Dermis blood vessel endothelial cell (primary cell): Measurements from ENCODE around the gene RNU1-3. TPM values are rescaled to one million over a fixed set of nuclear protein-coding genes. Genes with fewer than 3 reads are reported as not detected.

Source experiments
- DNase-seq: peaks from one replicate; pipeline ENCODE4 v3.0.0; 2010
- total RNA-seq: library from RNA; depleted of rRNA; stranded (reverse); fragments of >200 nt; gene quantifications from 2 replicates; pipeline ENCODE4 v1.2.3, GENCODE V29; 2014

Gene RNU1-3
- total RNA-seq, 1 donor from 2014 or later = under 0.01 TPM

DNA sequence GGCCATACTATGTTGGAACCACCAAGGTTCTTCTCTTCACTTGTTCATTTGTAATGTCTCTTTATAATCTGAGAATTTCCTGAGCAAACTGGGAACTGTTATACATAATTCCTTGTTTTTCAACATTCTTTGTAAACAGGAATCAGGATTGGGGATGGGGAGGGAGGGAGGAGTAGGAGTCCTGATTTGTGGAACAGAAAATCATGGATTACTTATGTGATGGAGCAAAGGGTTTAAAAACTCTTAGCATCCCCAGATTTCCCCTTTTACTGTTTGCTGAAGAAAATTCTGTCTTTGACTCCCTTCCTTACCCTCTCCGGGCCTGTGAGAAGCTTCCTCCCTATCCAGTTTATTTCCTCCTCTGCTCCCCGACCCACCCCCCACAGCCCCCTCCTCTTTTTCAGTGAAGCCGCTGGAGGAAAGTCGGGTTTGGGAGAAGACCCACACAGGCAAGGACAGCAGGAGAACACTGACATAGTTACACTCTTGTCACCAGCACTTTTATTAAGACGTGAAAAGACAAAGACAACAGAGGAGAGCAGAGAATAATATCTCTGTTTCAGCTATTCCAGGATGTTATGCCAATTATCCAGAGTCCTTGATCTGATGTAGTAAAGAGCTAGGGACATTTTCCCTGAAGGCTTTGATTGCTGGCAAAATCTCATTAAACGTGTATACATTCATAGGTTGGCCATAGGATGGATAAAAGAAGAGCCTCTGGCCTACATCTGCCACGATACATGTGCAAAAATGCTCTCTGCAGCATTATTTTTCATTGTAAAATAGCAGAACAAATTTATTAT is 48.8 kb downstream of the RNU1-3 start:
- no peak for DNase-seq

DNA sequence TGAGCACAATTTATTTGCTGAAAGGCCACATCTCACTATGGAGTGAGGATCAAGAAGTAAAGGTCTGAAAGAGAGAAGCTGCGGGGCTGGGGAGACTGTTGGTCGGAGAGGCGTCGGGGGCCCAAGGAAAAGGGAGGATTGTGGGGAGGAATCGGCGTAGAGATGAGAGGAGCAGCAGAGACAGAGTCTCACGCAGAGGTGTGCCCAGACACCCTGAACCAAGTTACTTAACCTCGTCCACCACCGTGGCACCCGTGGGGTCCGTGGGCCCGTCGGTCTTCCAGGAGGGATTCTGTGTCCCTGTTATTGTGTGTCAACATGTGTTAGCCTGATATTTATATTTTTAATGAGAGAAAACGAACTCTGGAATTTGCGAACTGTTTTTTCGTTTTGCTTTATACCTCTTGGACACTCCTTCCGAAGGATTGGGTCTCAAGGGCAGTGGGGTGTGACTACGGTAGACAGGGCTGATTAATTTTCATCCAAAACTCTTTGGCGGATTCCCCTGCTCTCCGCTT is 49.6 kb downstream of the RNU1-3 start:
- DNase-seq = no peak

Other genes with a start within 250 kb of the RNU1-3 start
- under 0.01 TPM in 1 of 2 replicates, not detected in the other for gene SPATA21, start 229.5 kb downstream of the RNU1-3 start, total RNA-seq
- gene NECAP2, start 226.2 kb downstream of the RNU1-3 start, total RNA-seq = 195 and 263 TPM in 2 replicates
- under 0.01 TPM in 2 replicates for gene RNU1-1, start 152.7 kb downstream of the RNU1-3 start, total RNA-seq
- gene NBPF1, start 53.4 kb downstream of the RNU1-3 start, total RNA-seq = 35.1 and 46.3 TPM in 2 replicates
- under 0.01 TPM in 2 replicates for gene RNU1-4, start 73.6 kb upstream of the RNU1-3 start, total RNA-seq
- under 0.01 TPM in 2 replicates for gene RNU1-2, start 229.0 kb upstream of the RNU1-3 start, total RNA-seq